DMS114 treated with DMSO at 0.1 percent for 48 hours (cell line): ENCODE data around the gene HPCAL4.

Experiments used
- DNase-seq: peaks from one replicate; lab custom pipeline; 2025; ENCODE audit not compliant: unreplicated experiment; lab: John Stamatoyannopoulos, UW

HPCAL4 gene

DNA sequence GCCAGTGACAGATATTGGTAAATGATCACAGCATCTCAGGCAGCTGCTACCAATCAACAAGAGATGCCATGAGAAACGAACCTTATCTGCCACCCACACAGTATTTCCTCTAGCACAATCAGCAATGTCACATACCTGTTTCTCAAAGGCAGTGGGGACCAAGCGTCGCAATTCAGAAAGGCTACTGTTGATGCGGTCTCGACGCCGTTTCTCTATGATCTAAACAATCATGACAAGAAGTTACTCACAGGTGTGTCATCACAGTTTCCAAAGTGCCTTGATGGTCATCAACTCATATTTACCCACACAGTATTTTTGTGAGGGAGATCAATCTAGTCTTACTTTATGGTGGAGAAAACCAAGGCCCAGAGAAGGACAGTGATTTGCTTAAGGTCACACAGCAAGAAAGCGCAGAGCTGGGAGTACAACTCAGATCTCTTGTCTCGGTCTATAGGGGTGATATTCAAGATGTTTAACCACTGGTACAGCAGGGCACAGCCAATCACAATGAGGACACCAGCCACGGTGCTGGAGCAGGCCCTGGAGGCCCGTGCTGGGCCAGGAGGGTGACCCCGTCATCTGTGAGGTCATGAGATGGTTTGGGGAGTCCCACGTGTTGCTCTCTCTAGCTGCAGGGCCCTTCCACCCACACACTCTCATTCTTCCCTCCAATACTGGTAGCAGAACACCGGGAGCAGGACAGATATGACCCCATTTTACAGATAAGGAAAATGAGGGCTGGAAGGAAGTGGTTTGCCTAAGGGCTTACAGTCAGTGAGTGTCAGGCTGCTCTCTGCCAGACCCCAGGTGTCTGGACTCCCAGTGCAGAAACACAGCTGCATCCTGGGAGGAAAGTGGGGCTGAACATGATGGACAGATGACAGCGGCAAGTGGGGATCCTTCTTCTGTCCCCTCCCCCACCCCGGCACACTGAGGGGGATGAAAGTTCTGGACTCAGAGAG is 59.6 kb downstream of the HPCAL4 start:
- DNase-seq, result no peak

DNA sequence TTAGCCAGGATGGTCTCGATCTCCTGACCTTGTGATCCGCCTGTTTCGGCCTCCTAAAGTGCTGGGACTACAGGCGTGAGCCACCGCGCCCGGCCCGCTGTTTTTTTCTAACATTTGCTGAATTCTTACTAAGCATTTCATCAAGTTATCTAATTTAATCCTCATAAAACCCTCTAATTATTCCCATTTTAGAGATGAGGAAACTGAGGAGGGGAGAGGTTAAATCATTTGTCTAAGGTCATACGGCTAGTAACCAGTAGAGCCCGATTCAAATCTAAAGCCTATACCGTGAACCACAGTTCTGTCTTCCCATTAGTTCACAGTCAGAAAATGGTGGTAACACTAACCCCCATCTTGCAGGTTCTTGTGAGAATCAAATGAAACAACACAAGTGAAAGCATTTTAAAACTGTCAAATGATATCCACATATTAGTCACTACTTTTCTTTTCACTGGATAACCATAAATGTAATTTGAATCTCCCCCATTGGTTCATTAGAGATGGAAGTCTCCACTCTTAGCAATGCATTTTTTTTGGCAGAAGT is 62.4 kb downstream of the HPCAL4 start:
- no peak for DNase-seq
